SK-N-SH treated with all-trans-retinoic acid at 6 μM for 48 hours (cell line): Measurements from ENCODE around the gene KRTAP9-9.

Experiments
- ATAC-seq: fragments of 200-7000 bp; cut with Tn5 transposase; 3 replicates; pipeline ENCODE4 v1.9.1; 2020; ENCODE audit warnings: mild to moderate bottlenecking, moderate library complexity
- ARNTL ChIP-seq: fragments of 450-650 bp; formaldehyde crosslinking; IDR thresholded peaks from 2 replicates; pipeline ENCODE4 v1.5.0; 2020; ENCODE audit warnings: low read depth, mild to moderate bottlenecking, moderate library complexity, borderline replicate concordance
- BACH2 ChIP-seq: fragments of 250-450 bp; sonication (Bioruptor Pico); IDR thresholded peaks from 2 replicates; pipeline ENCODE4 v1.9.0; 2021; ENCODE audit warnings: mild to moderate bottlenecking, borderline replicate concordance
- CSDC2 ChIP-seq: fragments of 250-450 bp; sonication (Bioruptor Pico); IDR thresholded peaks from 2 replicates; pipeline ENCODE4 v1.5.0; 2020; ENCODE audit warnings: mild to moderate bottlenecking, moderate library complexity
- CSRNP3 ChIP-seq: fragments of 250-450 bp; sonication (Bioruptor Pico); IDR thresholded peaks from 2 replicates; pipeline ENCODE4 v1.5.1; 2021; ENCODE audit warnings: mild to moderate bottlenecking, moderate library complexity
- ESRRG ChIP-seq: fragments of 250-450 bp; sonication (Bioruptor Pico); IDR thresholded peaks from 2 replicates; pipeline ENCODE4 v1.6.1; 2021; ENCODE audit warnings: mild to moderate bottlenecking
- GLIS3 ChIP-seq: fragments of 250-450 bp; sonication (Bioruptor Pico); IDR thresholded peaks from 2 replicates; pipeline ENCODE4 v1.5.0; 2020; ENCODE audit warnings: mild to moderate bottlenecking, moderate library complexity
- POU6F1 ChIP-seq: fragments of 250-450 bp; sonication (Bioruptor Pico); IDR thresholded peaks from 2 replicates; pipeline ENCODE4 v1.8.0; 2021; ENCODE audit warnings: low read depth, mild to moderate bottlenecking, moderate library complexity, borderline replicate concordance
- PPARA ChIP-seq: fragments of 250-450 bp; sonication (Bioruptor Pico); IDR thresholded peaks from 2 replicates; pipeline ENCODE4 v1.5.0; 2020; ENCODE audit warnings: mild to moderate bottlenecking, borderline replicate concordance
- RARB ChIP-seq: fragments of 250-450 bp; sonication (Bioruptor Pico); IDR thresholded peaks from 2 replicates; pipeline ENCODE4 v1.8.0; 2021; ENCODE audit warnings: mild to moderate bottlenecking, moderate library complexity
- SNAI2 ChIP-seq: fragments of 250-450 bp; sonication (Bioruptor Pico); IDR thresholded peaks from 2 replicates; pipeline ENCODE4 v1.5.0; 2020; ENCODE audit warnings: mild to moderate bottlenecking, moderate library complexity
- TOX ChIP-seq: fragments of 250-450 bp; sonication (Bioruptor Pico); IDR thresholded peaks from 2 replicates; pipeline ENCODE4 v1.8.0; 2021; ENCODE audit warnings: mild to moderate bottlenecking, moderate library complexity, borderline replicate concordance
- TSHZ2 ChIP-seq: fragments of 250-450 bp; sonication (Bioruptor Pico); IDR thresholded peaks from 2 replicates; pipeline ENCODE4 v1.5.0; 2020; ENCODE audit warnings: mild to moderate bottlenecking, moderate library complexity
- ZC3H10 ChIP-seq: fragments of 250-450 bp; sonication (Bioruptor Pico); IDR thresholded peaks from 2 replicates; pipeline ENCODE4 v1.5.1; 2021; ENCODE audit warnings: mild to moderate bottlenecking, moderate library complexity
- ZFP3 ChIP-seq: fragments of 250-450 bp; sonication (Bioruptor Pico); IDR thresholded peaks from 2 replicates; pipeline ENCODE4 v1.5.0; 2020; ENCODE audit warnings: mild to moderate bottlenecking, moderate library complexity
- ZNF70 ChIP-seq: fragments of 450-650 bp; formaldehyde crosslinking; IDR thresholded peaks from 2 replicates; pipeline ENCODE4 v1.5.0; 2020; ENCODE audit warnings: mild to moderate bottlenecking, moderate library complexity

The KRTAP9-9 gene

GRCh38 chr17:41304091-41304490 is 48.9 kb downstream of the KRTAP9-9 start:
- TF ChIP-seq RARB (CRISPR knock-in tag) (no peak), ARNTL (CRISPR knock-in tag) (no peak), POU6F1 (no peak), ZNF70 (CRISPR knock-in tag) (no peak), ESRRG (CRISPR knock-in tag) (no peak), GLIS3 (CRISPR knock-in tag) (no peak), TSHZ2 (CRISPR knock-in tag) (no peak), TOX (CRISPR knock-in tag) (no peak), SNAI2 (CRISPR knock-in tag) (no peak), ZC3H10 (CRISPR knock-in tag) (no peak), BACH2 (CRISPR knock-in tag) (no peak), PPARA (no peak), CSDC2 (no peak), CSRNP3 (no peak), ZFP3 (CRISPR knock-in tag) (no peak)
- TF ChIP-seq, all 23 proteins: peak for 0
- ATAC-seq, result no peak
